Activated CD8-positive, alpha-beta memory T cell treated with anti-CD3 and anti-CD28 coated beads for 48 hours (primary cell): ENCODE measurements around the gene SORBS1.

ENCODE experiments used
- DNase-seq, 3 experiments: peaks; one replicate each; pipeline ENCODE4 v3.0.0-alpha.2; 2020; ENCODE audit warnings: low read depth in 2 of 3, low spot score in 2 of 3

Gene SORBS1

DNA sequence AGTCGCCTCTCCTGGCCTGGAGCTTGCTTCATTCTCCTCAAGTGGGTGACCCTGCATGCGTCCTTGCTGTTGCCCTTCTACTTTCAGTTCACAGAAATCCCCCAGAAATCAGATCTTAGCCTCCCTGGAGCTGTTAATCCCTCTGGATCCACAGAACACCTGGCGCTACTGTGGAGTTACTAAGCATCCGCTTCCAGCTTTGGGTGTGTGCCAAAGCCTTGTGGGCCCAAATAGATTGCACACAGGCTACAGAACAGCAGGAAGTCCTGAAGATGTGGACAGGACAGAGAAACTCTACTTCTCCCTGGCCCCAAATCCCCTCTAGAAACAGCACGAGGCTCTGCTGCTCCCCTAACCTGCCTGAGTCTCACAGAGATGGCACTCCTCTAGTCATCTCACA lies 233.8 kb downstream of the SORBS1 start:
- DNase-seq: no peak

DNA sequence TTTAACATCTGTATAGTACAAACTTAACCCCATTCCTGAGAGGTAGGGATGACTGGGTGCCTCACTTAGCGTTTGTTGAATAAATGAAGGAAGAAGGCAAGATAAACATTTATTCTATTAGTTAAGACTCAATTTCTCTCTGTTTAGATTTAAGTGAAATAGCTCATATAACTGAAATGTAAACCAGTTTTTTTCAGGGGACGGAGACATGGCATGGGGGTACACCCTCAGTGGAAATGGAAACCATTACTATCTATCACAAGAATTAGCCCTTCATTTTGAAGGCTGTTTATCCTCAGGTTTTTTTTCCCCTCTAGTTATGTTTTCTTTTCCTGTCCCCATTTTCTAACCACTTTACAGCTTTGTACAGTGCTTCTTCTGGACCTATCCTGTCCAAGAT lies 234.8 kb downstream of the SORBS1 start:
- DNase-seq: no peak

DNA sequence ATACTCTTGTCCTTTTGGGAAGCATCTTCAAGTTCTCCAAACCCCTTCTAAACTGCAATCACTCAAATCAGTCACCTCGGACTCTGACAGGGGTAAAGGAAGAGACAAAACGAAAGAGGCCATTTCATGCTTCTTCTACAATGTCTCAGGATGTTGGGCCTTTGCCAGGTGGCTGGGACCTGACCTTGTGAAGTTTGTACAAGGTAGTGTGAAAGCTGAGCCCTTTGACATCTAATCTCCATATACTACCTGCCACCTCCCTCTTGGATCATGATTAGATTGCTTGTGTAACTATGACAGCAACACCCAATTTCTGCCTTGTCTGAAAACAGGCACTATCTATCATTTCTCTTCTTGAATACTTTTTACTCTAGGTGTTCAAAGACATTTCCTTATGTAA lies 235.3 kb downstream of the SORBS1 start:
- no peak for DNase-seq

- no peak for DNase-seq
Observed at GRCh38 chr10:95324436-95325268, 236.5 kb downstream of the SORBS1 start.

DNA sequence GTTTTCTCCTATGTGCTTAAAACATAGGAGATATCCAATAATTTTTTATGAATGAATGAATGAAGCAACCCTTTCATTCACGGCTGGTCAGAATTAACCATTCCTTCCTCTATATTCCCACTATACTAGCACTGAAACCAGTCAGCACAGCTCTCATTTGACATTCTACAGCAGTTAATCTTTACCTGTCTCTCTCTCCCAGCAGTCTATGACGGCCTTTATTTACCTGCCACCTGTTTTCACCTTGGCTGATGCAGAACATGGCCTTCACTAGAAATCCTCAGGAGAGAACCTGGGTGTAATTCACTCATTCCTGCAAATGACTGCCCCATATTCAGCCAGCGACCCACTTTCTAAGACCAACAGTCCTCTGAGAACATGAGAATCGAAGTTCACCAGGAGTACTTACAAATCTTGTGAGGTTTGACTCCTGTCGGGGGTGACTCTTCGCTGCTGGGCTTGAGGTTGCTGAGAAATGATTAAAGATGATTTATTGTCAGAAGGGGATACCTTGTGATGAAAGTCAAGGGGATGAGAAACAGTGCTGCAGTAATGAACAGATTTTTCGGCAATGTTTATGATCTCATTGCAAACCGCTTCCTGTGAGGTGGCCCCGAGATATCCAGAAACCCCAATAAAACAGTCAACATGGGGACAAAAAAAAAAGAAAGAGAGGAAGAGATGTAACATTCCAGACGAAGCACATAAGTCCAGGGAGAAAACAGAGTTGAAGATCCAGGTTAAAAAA lies 239.4 kb downstream of the SORBS1 start:
- DNase-seq: no peak

GRCh38 chr10:95319239-95319638 lies 241.9 kb downstream of the SORBS1 start:
- DNase-seq: no peak

- DNase-seq: no peak
Observed at GRCh38 chr10:95315509-95315908, 245.7 kb downstream of the SORBS1 start.

GRCh38 chr10:95314192-95314918 lies 246.8 kb downstream of the SORBS1 start:
- no peak for DNase-seq

DNA sequence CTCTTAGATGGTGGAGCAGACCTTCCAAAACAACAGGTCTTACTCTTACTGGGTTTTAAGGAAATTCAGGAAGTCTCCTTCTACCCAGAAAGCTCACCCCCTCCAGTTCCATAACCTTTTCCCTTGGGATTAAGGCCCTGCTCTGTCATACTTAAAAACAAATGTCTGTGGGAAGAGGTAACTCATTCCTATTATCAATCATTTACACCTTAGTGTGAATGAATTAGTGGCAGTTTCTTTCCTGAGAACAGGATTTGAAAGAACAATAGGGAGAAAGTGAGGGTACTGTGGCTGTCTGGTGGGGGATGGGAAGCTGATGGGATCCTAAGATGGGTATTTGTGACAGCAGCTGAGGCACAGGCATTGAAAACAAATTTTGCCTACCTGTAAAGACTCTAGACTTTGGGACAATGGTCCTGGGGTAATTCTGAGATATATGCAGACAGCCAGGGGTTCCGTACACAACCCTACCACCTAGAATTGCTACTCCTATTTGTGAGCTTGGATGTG lies 248.1 kb downstream of the SORBS1 start:
- no peak for DNase-seq

DNA sequence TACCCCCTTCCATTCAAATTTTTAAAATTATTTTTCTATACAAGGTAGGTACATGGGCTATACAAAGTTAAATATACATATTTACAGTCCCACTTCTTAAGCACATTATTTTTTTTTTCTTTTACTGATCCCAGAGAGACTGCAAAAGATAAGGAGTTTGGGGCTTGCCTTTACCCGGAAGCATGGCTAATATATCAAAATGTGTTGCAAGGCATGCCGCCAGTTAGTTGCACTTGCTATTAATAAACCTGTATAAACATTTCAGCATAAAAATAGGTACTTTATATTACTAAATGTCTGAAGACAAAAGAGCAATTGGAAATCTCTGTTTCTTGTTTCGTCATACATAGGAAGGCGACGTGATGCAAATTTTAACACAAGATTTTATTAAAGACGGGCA lies 248.9 kb downstream of the SORBS1 start:
- DNase-seq: no peak

DNA sequence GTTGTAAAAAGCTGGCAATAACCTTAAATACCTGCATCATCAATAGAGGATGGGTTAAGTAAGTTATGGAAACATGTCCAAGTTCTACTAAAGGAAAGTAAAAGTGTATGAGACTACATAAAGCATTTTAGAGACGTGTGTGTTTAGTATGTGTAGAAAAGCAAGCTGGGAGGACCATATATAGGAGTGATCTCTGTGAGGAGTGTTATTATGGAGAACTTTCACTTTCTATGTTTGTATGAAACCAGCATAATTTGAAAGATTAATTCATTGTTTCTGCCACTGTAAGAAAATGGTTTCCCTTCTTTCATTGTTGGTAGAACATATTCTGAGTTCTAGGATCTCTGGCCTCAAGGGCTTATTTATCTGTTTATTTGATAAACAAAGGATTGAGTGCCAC lies 251.2 kb downstream of the SORBS1 start:
- DNase-seq: no peak

- DNase-seq: no peak
Observed at GRCh38 chr10:95308389-95309302, 252.5 kb downstream of the SORBS1 start.

DNA sequence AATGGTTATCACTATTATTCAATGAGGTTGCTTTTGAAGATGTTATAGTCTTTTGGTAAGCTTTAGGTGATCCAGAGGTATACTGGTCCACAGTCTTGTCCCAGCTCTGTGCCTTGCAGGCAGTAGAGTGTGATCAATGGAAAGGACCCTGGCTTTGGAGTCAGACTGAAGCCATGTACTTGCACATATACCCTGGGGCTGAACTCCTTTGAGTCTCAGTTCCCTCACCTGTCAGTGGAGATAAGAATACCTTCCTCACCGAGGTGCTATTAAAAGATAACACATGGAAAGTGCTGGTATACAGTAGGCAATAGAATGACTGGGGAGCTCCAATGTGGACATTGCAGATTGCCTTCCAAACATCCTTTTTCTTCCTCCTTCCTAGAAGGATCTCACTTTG lies 254.3 kb downstream of the SORBS1 start:
- DNase-seq: no peak

- DNase-seq: no peak
Observed at GRCh38 chr10:95306318-95306650, 254.9 kb downstream of the SORBS1 start.

- no peak for DNase-seq
Observed at GRCh38 chr10:95305606-95306317, 255.4 kb downstream of the SORBS1 start.

GRCh38 chr10:95304976-95305375 lies 256.2 kb downstream of the SORBS1 start:
- DNase-seq: no peak

DNA sequence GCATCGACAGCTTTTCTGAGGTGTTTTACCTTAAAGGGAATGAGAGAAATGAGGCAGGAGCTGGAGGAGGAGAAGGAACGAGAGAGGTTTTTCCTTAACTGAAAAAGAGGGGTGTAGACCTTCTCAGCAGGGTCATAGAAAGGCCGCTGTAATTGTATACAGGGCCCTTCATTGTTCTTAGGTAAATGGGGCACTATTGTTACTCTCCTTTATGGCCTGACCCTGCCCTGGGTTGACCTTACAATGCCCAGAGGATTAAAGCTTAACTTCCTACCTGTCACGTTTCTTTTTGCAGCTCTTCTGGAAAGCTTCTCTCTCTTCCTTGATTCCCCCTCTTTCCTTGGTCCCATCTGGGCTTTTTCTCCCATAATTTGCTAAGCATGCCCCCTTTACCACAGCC lies 256.7 kb downstream of the SORBS1 start:
- DNase-seq: no peak

GRCh38 chr10:95303950-95304349 lies 257.2 kb downstream of the SORBS1 start:
- DNase-seq: no peak

- no peak for DNase-seq
Observed at GRCh38 chr10:95303535-95303934, 257.6 kb downstream of the SORBS1 start.

DNA sequence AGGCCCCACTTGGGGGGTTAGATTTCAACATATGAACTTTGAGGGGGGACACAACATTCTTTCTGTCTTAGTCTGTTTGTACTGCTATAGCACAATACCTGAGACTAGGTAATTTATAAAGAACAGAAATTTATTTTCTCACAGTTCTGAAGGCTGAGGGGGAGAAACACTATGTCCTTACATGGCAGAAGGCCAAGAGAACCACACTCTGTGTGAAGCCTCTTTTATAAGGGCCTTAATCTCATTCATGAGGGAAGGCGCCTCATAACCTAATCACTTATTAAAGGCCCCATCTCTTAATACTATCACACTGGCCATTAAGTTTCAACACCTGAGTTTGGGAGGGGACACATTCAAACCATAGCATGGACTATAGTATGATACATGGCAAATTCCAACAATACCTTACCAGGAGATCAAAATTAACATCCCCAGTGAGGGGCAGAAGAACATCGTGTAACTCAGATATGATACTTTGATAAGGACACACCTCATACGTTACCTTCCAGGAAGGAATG lies 261.1 kb downstream of the SORBS1 start:
- no peak for DNase-seq
